ENCODE results near the gene ANKRD50. TPM values are rescaled to one million over a fixed set of nuclear protein-coding genes. Genes with fewer than 3 reads are reported as not detected.

ANKRD50 gene
- total RNA-seq, 1 donor from 2014 or later = 22.9 TPM

DNA sequence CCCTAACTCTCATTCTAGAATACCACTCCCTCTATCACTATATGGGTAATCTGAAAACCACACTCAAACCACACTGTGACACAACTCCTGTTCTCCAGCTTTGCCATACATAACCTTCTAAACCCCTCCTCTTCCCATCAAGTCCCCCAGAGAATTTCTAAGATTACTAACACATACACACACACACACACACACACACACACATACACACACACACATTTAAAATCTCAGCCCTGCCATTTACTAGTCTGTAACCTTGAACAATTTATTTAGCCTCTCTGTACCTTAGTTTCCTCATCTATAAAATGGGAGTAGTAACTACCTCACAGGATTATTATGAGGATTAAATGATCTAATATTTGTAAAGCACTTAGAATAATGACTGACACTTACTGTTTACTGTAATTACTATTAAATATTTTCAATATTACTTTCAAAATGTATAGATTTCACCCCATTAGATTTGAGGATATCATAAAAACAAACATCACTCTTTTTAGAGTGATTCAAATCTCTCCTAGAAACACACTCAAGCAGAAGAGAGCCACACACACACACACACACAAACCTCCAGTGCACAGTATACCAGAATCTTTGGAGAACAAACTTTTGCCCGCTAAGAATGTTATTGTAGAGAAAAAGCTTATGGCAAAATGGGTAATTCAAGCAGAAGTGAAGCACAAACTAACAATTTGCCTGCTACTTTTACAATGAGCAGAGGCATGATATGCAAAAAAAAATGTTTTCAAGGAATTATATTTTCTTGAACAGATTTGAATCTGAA lies 3.8 kb downstream of the ANKRD50 start:
- DNase-seq (ENCODE audit: low spot score) = no peak

DNA sequence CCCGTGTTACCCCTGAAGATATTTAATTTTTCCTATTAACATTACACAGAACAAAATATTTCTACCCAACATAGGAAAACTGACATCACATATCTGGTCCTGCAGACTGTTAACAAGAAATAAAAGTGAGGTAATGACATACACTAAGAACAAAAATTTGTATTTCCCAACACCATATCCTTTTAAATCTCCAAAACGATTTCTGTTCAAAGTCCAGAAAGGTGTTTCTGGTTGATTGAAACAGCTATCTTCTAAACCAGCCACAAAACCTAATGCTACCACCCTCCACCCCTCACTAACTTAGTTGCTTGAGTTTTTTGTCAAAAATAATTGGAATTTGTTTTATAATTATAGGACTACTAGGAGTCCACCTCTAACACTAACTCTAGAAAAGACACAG lies 7.1 kb downstream of the ANKRD50 start:
- DNase-seq (ENCODE audit: low spot score) = no peak

DNA sequence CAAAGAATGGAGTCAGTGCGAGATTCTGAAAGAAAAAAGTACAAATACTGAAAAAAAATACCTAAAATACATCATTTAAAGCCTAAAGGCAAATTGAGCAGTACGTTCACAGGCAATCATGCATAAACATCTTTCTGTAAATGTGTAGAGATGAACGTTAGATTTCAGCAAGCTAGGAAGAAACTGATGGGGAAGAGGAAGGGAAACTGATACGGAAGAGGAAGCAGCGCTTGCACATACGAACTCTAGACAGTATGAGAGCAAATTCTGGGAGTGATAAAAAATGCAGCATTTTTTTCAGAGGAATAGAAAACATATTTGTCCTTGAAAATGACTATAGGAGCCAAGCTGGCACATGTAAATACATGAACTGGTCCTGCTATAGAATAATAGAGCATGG lies 9.4 kb downstream of the ANKRD50 start:
- DNase-seq (ENCODE audit: low spot score) = no peak

DNA sequence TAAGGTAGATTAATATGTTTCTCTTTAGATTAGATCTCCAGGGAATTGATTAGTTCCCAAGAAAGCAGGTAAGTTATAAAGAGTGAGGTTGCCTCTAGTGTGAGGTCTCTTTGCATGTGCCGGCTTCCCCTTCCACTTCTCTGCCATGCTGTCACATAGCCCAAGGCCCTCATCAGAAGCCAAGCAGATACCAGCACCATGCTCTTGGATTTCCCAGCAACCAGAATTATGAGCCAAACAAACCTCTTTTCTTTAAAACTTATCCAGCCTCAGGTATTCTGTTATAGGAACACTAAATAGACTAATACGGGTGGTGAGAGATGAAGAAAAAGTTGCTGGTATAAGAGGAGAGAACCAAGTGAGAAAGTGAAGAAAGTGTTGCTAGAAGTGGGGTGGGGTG lies 15.1 kb downstream of the ANKRD50 start:
- DNase-seq (ENCODE audit: low spot score) = no peak

DNA sequence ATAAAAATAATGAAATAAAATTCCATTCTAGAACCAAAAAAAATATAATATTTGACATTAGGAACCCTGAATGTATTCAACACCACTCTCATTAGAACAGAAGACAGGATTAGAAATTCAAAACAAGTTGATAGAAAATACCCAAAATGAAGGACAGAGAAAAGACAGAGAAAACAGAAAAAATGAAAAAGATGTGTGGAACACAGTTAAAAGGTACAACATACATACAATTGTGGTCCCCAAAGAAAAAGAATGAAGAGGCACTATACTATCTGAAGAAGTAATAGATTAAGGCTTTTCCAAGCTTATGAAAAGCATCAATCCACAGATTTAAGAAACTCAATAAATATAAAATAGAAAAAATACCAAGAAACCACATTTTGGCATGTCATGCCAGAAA lies 16.4 kb downstream of the ANKRD50 start:
- no peak for DNase-seq (ENCODE audit: low spot score)

DNA sequence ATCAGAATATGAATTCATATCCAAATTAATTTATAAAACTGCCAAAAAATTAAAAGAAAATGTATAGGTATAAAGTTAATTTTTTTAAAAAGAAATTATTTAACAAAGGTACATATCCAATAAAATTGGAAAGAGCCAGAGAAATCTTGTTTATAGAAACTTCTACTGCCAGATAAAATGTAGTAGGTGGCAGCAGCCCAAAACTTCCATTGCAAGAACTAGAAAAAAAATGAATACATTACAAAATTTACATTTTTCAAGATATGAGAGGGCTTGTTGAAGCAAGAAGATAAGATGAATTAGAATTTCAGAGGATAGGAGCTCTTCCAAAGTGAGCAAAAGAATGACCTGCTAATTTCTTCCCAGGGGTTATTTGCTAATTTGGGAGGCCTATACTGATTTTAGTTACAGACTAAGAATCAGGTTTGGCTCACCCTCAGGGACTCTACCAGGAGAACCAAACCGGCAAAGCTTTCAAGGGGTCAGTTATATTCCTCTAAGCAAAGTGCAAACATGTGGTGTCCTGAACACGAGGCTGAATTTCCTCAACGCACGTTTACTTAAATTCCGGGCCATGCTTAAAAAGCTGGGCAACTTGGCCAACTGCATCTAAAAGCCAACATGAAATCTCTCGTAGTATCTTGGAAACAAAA lies 17.5 kb downstream of the ANKRD50 start:
- DNase-seq (ENCODE audit: low spot score) = no peak

DNA sequence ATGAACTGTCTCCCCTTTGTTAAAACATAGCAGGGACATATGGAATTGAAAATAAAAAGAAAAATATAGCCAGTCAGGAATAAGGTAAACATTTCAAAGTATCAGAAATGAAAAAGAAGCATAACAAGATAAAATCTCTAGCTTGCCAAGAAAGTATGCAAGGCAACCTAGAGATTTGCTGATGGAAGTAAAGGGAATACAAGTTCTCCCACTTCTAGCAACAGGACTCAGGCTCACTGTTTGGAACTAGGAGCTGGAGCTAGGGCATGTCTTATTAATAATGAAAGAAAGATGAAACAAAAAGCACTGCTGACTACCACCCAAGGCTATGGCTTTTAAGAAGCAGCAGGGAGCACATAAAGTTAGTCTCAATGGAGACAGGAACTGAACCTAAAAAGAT lies 18.2 kb downstream of the ANKRD50 start:
- DNase-seq (ENCODE audit: low spot score) = no peak

DNA sequence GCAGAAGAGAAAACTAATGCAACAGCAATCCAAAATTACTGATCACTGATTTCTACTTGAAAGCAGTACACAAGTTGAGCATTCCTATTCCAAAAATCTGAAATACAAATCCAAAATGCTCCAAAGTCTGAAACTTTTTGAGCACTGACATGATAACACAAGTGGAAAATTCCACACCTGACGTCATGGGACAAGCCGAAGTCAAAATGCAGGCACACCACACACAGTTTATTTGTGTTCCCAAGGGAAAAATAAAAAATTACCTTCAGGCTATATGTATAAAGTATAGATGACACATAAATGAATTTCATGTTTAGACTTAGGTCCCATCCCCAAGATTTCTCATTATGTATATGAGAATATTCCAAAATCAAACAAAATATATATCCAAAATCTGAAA lies 20.7 kb downstream of the ANKRD50 start:
- no peak for DNase-seq (ENCODE audit: low spot score)

DNA sequence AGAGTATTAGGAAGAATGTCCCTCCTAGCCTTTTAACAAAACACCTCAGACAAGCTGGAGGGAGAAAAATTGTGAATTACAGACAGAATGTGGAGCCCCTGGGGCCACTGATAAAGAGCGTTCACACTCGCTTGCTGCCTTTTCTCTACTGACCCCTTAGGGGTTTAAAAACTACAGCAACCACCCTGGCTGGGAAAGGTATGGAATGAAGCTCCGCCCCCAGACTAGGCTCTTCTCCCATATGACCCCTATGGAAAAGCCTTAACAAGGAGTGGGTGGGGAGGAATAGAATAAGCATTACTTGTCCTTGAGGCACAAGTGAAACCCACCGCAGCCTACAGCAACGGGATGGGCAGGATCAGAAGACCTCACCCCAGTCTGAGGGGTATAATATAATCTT lies 26.3 kb downstream of the ANKRD50 start:
- no peak for DNase-seq (ENCODE audit: low spot score)

DNA sequence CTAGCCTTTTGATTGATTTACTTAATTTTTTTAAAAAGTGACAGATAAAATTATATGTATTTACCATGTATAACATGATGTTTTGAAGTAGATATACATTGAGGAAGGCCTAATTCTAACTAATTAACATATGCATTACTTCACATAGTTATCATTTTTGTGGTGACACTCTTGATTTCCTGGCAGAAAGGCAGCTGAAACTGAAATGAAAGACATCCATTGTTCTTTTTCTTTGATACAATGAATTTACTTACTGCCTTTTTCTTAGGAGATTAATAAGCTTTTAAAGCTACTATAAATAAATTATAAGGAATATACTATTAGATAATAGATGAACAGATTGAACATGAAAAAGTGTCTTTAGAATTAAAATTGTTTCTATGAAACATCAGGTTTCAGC lies 26.7 kb downstream of the ANKRD50 start:
- DNase-seq (ENCODE audit: low spot score) = no peak

DNA sequence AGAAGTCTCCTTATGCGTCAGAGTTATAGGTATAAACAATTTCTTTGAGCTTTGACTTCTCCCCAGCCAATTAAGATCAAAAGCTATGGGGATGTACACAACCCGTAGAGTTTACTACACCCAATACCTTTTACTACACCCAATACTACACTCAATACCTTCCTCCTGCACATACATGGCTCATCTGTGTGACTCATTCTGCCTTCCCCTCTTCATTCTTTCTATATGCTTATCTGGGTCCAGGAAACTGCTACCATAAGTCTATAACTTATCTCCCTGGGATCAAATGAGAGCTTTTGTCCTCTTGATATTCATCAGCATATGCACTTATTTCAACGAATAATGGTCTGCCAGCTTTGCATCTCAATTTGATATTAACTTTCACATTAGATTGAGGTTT lies 28.2 kb downstream of the ANKRD50 start:
- DNase-seq (ENCODE audit: low spot score) = no peak

DNA sequence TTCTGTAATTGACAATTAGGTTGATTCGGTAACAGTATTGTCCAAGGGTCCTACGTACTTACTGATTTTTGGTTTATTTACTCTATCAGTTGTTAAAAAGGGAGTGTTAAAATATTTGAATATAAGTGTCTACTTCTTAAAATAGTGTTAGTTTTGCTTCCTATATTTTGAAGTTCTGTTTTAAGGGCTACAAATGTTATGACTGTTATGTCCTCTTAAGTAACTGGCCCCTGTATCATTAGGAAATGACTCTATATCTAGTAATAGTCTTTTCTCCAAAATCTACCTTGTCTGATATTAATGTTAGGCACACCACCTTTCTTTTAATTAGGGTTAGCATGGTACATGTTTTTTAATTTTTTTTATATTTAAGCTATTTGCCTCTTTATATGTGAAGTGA lies 30.1 kb downstream of the ANKRD50 start:
- DNase-seq (ENCODE audit: low spot score) = no peak

DNA sequence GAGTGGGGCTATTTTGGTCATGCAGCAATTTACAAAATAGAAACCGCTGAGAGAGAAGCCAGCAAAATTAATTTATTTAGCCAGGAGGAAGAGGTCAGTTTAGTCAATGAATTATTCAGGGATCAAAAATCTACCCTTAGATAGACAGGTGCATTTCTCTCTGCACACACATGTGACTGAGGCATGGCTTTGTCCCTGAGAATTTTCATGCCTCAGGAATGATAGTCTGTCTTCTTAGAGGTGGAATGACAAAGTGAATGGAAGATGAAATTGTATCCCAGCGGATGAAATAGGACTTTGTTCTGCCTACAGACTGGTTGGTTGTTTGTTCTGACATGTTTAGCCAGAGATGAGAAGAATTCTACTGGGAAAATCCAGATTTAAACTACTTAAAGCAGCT lies 46.0 kb downstream of the ANKRD50 start:
- no peak for DNase-seq (ENCODE audit: low spot score)

DNA sequence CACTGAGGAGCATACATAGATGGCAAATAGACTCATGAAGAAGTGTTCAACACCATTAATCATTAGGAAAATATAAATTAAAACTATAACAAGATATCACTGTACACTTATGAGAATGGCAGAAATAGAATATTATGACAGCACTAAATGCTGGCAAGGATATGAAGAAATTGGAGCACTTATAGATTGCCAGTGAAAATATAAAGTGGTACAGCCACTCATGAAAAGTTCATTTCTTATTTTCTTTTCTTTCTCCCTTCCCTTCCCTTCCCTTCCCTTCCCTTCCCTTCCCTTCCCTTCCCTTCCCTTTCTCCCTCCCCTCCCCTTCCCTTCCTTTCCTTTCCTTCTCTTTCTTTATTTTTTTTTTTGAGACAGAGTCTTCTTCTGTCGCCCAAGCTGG lies 53.7 kb downstream of the ANKRD50 start:
- DNase-seq (ENCODE audit: low spot score) = no peak

DNA sequence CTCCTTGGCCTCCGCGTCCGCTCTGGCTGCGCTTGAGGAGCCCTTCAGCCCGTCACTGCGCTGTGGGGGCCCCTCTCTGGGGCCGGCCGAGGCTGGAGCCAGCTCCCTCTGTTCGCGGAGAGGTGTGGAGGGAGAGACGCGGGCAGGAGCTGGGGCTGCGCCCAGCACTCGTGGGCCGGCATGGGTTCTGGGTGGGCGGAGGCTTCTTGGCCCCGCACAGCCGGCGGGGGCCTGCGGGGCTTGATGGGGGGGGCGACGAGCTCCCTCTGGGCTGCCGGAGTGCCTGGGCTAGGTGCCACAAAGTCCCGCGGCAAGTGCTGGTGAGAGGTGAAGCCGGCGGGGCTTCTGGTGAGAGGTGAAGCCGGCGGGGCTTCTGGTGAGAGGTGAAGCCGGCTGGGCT lies 61.9 kb downstream of the ANKRD50 start:
- DNase-seq (ENCODE audit: low spot score) = no peak

DNA sequence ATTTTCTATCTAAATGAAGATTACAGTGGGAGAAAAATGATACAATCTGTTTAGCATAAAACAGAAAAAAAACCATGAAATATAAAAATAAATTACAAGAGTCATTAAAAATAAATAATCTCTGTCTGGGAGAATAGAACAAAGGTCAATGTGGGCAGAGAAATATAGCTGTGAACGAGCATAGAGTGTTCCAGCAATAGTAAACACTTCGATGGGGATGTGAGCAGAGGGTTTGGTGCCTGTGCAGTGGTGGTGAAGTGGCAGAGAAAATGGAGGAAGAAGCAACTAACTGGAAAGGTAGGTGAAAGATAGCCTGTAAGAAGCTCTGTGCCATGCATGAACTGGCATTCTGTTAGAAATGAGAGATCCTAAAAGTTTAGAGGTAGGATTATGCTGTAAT lies 64.9 kb downstream of the ANKRD50 start:
- no peak for DNase-seq (ENCODE audit: low spot score)

DNA sequence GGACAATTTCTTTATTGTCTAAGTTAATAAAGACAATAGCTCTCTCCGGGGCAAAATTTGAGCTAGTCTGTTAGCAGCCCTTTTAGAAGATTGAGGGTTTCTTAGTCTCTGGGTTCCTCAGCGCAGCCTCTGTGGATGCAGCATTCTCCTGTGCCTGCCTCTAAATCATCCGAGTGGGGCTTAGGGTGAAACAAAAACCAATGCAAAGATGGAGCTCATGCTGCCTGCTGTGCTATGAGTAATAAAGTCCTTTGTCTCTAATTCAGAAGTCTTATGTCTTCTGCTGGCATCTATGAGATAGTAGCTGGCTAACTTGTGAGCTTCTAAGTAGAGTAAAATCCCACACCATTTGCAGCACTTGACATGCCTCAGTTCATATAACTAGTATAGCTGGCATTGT lies 67.9 kb downstream of the ANKRD50 start:
- DNase-seq (ENCODE audit: low spot score) = no peak

DNA sequence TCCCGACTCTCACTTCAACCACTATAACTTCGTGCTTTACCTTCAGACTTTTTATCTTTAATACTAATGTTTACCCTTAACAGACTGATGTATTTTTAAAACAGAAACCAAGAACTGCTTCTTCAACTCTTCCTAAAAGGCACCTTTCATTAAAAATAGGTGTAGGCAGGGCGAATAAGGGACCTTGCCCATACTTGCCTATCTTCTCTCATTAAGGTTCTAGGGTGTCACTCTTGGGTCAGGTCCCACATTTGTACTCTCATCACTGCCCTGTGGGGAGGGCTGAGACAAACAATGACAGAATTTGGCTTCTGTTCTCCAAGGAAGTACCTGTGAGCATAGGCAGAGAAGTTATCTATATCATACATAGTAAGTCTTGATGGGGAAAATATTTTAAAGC lies 69.7 kb downstream of the ANKRD50 start:
- no peak for DNase-seq (ENCODE audit: low spot score)

DNA sequence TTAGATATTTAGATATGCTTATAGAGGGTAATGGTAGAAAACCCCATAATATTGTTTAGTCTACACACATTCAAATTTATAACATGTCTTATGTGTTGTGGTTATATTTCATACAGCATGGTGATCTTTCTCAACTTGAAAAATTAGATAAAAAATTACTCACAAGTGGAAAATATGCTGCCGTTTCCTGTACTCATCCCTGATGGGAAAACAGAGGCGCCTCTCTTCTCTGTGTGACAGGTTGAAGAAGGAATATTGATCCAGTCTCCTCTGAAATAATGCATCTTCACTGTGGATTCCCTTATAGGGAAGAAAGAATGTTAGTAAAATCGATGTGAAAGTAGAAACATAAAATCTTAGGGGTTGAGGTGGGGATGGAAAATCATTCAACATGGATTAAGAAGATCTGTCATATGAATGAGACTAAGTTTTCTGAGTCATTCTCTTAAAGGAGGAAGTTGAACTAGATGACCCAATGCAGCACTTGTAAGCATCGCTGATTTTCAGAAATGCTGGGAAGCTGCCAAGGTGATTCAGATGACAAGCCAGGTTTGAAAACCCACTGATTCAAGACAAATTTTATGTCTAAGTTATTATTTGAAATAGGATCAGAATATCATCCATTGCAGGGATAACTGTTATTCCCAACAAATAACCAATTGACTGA lies 70.7 kb downstream of the ANKRD50 start:
- no peak for DNase-seq (ENCODE audit: low spot score)

DNA sequence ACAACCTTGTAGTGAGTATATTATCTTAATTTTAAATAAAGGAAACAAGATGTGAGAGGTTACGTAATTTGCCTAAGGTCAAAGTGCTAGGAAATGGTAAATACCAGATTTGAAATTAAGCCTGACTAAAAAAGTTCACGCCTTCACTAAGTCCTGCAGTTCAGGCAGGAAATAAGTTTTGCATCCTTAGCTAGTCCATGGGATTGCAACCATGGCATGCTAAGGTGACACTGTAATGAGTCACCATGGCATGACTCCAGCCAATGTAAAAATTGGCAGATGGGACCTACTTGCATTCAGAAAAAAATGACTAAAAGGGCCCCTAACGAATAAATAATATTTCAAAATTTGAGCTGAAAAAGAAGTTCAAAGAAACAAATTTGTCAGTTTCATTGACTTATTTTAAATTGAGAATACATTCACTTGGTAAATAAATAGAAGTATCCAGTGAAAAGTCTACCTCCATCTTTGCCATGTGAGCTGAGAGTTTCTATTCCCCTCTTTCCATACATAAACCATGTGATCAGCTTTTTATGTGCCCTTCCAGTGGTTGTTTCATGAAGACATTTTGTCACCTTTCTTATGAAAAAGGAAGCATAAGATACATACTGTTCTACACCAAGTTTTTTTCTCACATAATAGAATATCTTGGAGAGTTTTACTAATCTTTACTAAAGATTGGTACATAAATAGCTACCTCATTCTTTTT lies 72.4 kb downstream of the ANKRD50 start:
- DNase-seq (ENCODE audit: low spot score) = no peak

DNA sequence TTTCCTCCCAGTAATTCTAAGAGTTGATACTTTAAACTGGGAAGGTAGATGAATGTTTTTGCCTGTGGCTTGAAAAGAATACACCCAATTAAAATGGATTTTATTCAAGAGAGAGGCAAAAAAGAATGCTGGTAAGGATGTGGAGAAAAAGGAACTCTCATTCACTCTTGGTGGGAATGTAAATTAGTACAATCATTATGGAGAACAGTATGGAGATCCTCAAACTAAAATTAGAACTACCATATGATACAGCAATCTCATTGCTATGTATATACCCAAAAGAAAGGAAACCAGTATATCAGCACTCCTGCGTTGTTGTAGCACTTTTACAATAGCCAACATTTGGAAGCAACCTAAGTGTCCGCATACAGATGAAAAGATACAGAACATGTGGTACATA lies 75.2 kb downstream of the ANKRD50 start:
- no peak for DNase-seq (ENCODE audit: low spot score)

DNA sequence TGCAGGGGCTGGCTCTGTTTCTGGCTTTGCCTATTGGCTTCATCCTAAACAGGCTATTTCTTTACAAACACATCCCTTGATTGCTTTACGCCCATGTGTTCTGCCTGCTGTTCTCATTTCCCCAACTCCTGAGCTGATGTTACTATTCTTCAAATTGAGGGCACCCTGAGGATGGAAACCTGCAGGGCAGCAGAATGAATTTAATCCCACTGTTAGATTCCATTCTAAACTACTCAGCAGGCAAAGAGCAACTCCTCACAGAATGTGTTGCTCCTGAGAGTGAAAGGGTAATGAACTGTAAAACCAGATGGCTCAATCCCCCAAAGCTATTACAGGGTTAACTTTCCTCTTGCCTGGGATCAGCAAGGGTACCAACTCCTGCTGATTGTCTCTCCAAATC lies 75.7 kb downstream of the ANKRD50 start:
- no peak for DNase-seq (ENCODE audit: low spot score)

DNA sequence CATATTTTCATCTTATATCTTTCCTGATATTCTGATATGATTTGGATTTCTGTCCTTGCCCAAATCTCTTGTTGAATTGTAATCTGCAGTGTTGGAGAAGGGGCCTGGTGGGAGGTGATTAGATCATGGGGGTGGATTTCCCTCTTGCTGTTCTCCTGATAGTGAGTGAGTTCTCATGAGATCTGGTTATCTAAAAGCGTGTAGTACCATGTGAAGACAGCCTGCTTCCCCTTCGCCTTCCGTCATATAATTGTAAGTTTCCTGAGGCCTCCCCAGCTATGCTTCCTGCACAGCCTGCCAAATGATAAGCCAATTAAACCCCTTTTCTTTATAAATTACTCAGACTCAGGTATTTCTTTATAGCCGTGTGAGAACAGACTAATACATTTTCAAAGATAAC lies 77.2 kb downstream of the ANKRD50 start:
- DNase-seq (ENCODE audit: low spot score) = no peak
